H1 (cell line): Measurements from ENCODE around the gene KLKB1. TPM values are rescaled to one million over a fixed set of nuclear protein-coding genes. Genes with fewer than 3 reads are reported as not detected.

Experiments used
- CTCF ChIP-seq, 3 experiments: IDR thresholded peaks; 1 replicate in 2 of 3; 2 replicates in 1 of 3; pipeline versions ENCODE4 v1.5.1 to v1.6.1; 2011; ENCODE audit warnings: low read length in 3 of 3, mild to moderate bottlenecking in 3 of 3, inconsistent platforms in 2 of 3, low read depth in 1 of 3, moderate library complexity in 1 of 3; ENCODE audit not compliant: insufficient read depth in 1 of 3; ENCODE audit errors: control extremely low read depth in 1 of 3
- polyA plus RNA-seq, 7 experiments: library from polyadenylated mRNA; depleted of rRNA in 3 of 7; stranded (reverse) in 5 of 7; unstranded in 2 of 7; fragments of >200 nt in 5 of 7; fragments of 200-250 nt in 2 of 7; gene quantifications; 1 replicate in 5 of 7; 2 replicates in 1 of 7; 4 replicates in 1 of 7; pipeline versions ENCODE4 v1.2.1 to v1.2.3, GENCODE V29; 2011 to 2013; ENCODE audit warnings: missing spikeins in 2 of 7, mixed read lengths in 2 of 7
- total RNA-seq: library from RNA; stranded (reverse); fragmentation: NEBNext Ultra II Directional; extraction: Animal tissue kit (Norgen Biotek cat#: 25700); gene quantifications from 2 replicates; pipeline ENCODE4 v1.2.1, GENCODE V29; 2021

KLKB1 gene
- total and polyA plus RNA-seq, 2 of the 8 experiments (the other 6 are each of a cell fraction or from before 2014, with no cell fraction given): 12.0 to 20.9 TPM

- TF ChIP-seq CTCF (IDR thresholded peaks at IDR 0.05; ENCODE audit: control extremely low read depth in 1 of 3, insufficient read depth in 1 of 3, low read depth in 1 of 3, low read length in 3 of 3): no peak
- TF ChIP-seq, all 59 proteins: peak for 21
These were observed 22.8 kb downstream of the KLKB1 start (continued) for GRCh38 chr4:186249785-186250754.
